Measurements from ENCODE around the gene SAYSD1.

Gene SAYSD1

DNA sequence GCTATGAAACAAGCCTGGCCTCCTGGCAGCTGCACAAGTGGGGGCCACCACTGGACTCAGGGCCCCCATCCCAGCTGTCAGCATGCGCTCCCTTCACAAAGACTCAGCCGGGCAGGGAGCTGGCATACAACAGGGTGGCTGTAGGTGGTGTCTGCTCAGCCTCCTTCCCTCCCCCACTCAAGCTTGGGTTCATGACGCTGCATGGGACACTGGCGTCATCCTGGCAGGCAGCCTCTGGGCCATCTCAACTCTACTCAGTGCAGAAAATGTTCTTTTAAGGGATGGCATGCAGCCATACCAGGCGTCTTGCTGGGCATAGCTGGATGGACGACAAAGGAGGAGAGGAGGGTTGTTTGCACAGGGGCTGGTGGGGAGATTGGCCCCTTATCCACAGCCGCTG lies 30.5 kb downstream of the SAYSD1 start:
- TF ChIP-seq CTCF (IDR thresholded peaks at IDR 0.05): no peak
- Histone ChIP-seq H3K27me3 (peaks cover 63% of the 10 kb centered on the region), H3K4me3 (ENCODE audit: low read depth in 1 of 2, low read length in 1 of 2) (no peak overlapping the region), H3K36me3 (no peaks in the 10 kb centered on the region), H3K9me3 (no peaks in the 10 kb centered on the region), H3K27ac (no peak overlapping the region), H3K4me1 (ENCODE audit: control insufficient read depth in 1 of 2, insufficient read depth in 1 of 2, low read depth in 1 of 2, low read length in 1 of 2) (no peaks in the 10 kb centered on the region)

DNA sequence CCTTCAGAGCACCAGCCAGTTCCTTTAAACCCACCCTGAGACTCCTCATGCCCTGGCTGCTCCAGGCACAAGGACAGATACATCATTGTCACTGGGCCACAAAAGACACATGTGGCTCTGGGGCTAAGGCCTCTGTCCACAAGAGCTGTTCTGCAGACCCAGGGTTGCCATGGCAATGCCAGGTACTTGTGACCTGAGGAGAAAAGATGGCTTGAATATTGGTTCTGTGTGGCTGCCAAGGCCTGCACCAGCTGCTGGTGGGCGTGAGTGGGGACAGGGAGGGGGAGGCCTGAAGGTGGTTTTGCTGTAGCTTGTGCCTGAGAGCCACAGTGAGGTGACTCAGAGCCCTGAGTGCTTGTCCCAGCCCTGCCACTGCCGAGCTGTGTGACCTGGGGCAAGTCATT lies 31.8 kb downstream of the SAYSD1 start:
- Histone ChIP-seq H3K27ac (no peak overlapping the region), H3K9me3 (no peaks in the 10 kb centered on the region), H3K4me3 (ENCODE audit: low read depth in 1 of 2, low read length in 1 of 2) (no peak overlapping the region), H3K27me3 (peaks cover 50% of the 10 kb centered on the region), H3K36me3 (no peaks in the 10 kb centered on the region), H3K4me1 (ENCODE audit: control insufficient read depth in 1 of 2, insufficient read depth in 1 of 2, low read depth in 1 of 2, low read length in 1 of 2) (no peaks in the 10 kb centered on the region)
- TF ChIP-seq CTCF (IDR thresholded peaks at IDR 0.05): no peak

GRCh38 chr6:39082310-39082709 lies 32.7 kb downstream of the SAYSD1 start:
- no peak overlapping the region for H3K4me3 ChIP-seq (ENCODE audit: low read depth in 1 of 2, low read length in 1 of 2)
- no peaks in the 10 kb centered on the region for H3K4me1 ChIP-seq (ENCODE audit: control insufficient read depth in 1 of 2, insufficient read depth in 1 of 2, low read depth in 1 of 2, low read length in 1 of 2)
- TF ChIP-seq CTCF (IDR thresholded peaks at IDR 0.05): no peak
- H3K9me3 ChIP-seq: no peaks in the 10 kb centered on the region
- no peak overlapping the region for H3K27ac ChIP-seq
- no peaks in the 10 kb centered on the region for H3K36me3 ChIP-seq
- H3K27me3 ChIP-seq: peaks cover 41% of the 10 kb centered on the region

GRCh38 chr6:39080246-39080875 lies 34.6 kb downstream of the SAYSD1 start:
- TF ChIP-seq CTCF (IDR thresholded peaks at IDR 0.05): no peak
- H3K27me3 ChIP-seq: peaks cover 21% of the 10 kb centered on the region
- no peaks in the 10 kb centered on the region for H3K4me1 ChIP-seq (ENCODE audit: control insufficient read depth in 1 of 2, insufficient read depth in 1 of 2, low read depth in 1 of 2, low read length in 1 of 2)
- H3K36me3 ChIP-seq: no peaks in the 10 kb centered on the region
- H3K4me3 ChIP-seq (ENCODE audit: low read depth in 1 of 2, low read length in 1 of 2): no peak overlapping the region
- H3K27ac ChIP-seq: no peak overlapping the region
- no peaks in the 10 kb centered on the region for H3K9me3 ChIP-seq

DNA sequence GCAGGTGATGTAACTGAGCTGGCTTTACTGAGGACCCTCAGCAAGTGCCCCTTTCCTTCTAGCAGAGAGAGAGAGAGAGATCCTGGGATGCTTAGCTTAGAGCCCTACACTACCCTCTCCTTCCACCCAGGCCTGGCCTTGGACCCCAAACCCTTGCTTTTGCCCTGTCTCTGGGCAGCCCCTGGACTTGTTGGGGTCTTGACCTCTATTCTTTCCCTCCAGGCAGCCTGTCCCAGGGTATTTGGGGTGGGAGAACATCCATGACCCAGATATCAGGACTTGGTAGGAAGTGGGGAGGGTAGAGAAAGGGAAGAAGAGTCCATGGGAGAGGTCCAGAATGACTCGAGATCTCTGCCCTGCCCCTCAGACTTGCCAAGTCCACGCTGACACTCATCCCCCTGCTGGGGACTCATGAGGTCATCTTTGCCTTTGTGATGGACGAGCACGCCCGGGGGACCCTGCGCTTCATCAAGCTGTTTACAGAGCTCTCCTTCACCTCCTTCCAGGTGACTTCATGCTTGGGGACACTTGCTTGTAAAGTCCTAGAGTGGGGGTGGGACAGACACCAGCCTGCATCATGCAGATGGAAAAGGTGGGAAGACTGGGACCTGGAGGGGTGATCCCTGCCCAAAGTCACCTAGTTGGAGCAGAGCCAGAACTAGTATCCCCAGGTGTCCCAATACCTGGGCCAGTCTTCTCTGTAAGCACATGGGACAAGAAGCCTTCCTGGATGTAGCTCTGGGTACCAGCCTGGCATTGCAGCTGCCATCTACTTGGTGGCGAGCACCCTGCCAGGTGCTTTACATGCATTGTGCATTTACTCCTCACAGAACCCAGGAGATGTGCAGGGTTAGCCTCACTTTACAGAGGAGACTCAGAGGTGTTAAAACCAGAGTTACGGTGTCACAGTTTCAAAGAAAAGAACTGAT lies 35.5 kb downstream of the SAYSD1 start:
- Histone ChIP-seq H3K27ac (no peak overlapping the region), H3K4me3 (ENCODE audit: low read depth in 1 of 2, low read length in 1 of 2) (no peak overlapping the region), H3K9me3 (no peaks in the 10 kb centered on the region), H3K27me3 (peaks cover 12% of the 10 kb centered on the region), H3K4me1 (ENCODE audit: control insufficient read depth in 1 of 2, insufficient read depth in 1 of 2, low read depth in 1 of 2, low read length in 1 of 2) (no peaks in the 10 kb centered on the region), H3K36me3 (no peaks in the 10 kb centered on the region)
- no peak for TF ChIP-seq CTCF (IDR thresholded peaks at IDR 0.05)

All from neutrophil (primary cell).